Colon (tissue), 2 donors: ENCODE measurements around the gene GPBP1L1.
"Not testable (repeated sequence)": the region's sequence is repeated elsewhere in the genome, so short reads cannot be mapped to it uniquely, and the experiment has no call there.

Source experiments
- FAIRE-seq: peaks from 2 replicates; lab custom pipeline; 2012; peaks lifted over from hg19 to GRCh38; lab: Jason Lieb, UNC
- donor health status: control.
- donor health status: control.

Gene GPBP1L1, protein sequence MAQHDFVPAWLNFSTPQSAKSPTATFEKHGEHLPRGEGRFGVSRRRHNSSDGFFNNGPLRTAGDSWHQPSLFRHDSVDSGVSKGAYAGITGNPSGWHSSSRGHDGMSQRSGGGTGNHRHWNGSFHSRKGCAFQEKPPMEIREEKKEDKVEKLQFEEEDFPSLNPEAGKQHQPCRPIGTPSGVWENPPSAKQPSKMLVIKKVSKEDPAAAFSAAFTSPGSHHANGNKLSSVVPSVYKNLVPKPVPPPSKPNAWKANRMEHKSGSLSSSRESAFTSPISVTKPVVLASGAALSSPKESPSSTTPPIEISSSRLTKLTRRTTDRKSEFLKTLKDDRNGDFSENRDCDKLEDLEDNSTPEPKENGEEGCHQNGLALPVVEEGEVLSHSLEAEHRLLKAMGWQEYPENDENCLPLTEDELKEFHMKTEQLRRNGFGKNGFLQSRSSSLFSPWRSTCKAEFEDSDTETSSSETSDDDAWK

GRCh38 chr1:45686288-45687013, at the start of gene GPBP1L1:
TSS of gene GPBP1L1 (minus strand) at chr1:45686533. CDS start at chr1:45659087, 27,446 bp downstream.
- FAIRE-seq: no peak

- no peak for FAIRE-seq
Measured at GRCh38 chr1:45730780-45731319, 44.5 kb upstream of the GPBP1L1 start.

DNA sequence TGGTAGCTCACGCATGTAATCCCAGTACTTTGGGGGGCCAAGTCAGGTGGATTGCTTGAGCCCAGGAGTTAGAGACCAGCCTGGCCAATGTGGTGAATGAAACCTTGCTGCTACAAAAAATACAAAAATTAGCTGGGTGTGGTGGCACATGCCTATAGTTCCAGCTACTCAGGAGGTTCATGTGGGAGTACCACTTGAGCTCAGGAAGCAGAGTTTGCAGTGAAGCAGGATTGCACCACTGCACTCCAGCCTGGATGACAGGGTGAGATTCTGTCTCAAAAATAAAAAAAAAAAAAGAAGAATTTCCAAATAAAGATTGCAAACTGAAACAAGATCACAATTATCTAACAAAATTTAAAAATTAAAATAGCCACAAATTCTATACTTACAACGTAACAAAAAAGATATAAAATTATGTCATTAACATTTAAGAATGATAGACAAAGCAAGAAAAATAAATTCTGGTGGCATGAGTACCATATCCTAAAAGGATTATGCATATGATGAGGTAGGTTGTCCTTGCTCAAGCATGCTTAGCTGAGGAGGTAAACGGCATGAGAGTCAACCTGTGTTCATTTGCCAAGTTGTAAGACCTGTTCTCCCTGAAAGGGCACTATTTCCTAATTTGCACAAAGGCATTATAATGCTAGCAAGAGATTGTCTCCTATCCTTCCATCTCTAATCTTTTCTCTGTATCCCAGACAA, 43.9 kb upstream of the GPBP1L1 start:
- FAIRE-seq: no peak

- FAIRE-seq: not testable (repeated sequence)
Measured at GRCh38 chr1:45726007-45726406, 39.7 kb upstream of the GPBP1L1 start.

DNA sequence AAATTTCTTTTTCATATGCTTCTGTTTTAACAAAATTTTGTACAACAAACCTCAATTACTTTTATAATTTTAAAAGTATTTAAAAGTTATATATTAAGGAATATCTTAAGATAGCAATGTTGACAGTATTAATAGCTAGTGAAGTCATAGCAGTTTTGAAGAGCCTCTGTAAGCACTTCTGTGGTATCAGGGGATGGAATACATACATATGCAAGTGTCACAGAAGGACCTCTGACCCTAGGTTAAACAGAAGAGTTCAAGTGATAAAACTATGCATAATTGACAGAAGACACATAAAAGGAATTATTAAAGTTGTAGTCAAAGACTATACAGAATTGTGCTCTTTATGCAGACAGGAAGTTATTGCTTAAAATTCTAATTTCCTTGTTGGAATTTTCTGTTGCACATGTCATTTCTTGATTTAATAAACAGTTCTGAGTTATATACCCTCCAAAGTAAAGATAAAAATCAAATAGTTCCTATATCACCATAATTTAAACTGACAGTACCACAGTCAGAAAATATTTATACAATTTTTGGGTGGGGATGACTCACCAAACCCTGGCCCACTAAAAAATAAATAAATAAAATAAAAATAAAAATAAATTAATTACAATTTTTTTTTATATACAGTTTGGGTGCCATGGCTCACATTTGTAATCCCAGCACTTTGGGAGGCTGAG, 37.1 kb upstream of the GPBP1L1 start:
- FAIRE-seq: no peak

GRCh38 chr1:45722809-45723208, 36.5 kb upstream of the GPBP1L1 start:
- FAIRE-seq: no peak

DNA sequence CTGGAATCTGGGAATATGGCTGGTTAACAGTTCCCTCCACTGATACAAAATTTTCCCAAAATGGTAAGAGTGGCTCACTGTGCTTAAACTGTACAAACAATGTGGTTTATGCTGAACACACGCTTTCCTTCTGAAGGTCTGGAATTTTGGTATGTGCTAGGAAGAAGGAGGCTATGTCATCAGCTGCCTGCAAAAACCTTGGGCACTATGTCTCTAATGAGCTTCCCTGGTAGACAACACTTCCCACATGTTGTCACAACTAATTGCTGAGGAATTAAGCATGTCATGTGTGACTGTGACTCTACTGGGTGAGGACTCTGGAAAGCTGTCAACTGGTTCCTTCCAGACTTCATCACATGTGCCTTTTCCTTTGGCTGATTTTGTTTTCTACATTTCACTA, 34.9 kb upstream of the GPBP1L1 start:
- no peak for FAIRE-seq

DNA sequence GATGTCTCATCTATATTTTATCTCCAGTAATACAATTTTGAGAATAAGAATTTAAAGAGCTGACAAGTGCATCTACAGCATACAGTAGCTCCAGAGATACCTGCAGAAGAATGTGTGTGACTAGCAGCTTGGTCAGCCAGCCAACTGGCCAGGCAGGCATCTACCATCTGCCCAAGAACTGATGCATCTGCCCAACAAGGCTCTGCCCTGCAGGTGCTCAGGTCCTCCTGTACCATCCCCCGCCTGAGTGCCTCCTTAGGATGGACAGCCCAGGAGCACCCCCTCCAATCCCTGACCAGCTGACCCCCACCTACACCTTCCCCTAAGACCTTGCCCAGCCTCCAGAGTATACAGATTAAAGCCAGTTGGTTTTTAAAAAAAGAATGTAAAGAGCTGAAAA, 32.0 kb upstream of the GPBP1L1 start:
- no peak for FAIRE-seq

- not testable (repeated sequence) for FAIRE-seq
Measured at GRCh38 chr1:45717386-45717785, 31.1 kb upstream of the GPBP1L1 start.

DNA sequence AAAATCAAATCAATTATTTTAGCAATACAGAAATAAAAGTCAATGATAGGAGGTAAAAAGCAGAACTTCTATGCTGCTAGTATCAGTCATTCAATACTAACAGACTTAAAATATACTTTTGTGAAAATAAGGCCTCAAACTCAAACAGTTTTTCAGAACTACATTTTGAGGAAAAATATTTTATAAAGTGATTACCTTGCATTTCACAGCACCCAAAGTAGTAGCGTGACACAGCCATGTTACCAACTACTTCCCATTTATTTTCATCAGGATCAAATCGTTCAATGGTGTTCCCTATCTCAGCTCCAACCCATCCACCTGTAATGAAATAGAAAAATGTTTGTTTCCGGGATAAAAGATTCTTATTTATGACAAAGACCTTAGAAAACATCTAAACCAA, 30.4 kb upstream of the GPBP1L1 start:
- no peak for FAIRE-seq

DNA sequence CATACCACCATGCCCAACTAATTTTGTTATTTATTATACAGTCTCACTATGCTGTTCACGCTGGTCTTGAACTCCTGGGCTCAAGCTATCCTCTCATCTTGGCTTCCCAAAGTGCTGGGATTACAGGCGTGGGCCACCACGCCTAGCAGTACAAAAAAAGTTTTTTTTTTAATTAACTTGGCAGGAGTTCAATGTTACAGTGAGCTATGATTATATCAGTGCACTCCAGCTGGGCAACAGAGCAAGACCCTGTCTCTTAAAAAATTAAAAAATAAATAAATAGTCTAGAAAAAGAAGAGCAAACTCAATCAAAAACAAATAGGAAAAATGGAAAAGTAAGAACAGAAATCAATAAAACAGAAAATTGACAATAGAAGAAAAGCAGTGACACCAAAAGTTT, 27.4 kb upstream of the GPBP1L1 start:
- no peak for FAIRE-seq

- no peak for FAIRE-seq
Measured at GRCh38 chr1:45704637-45705036, 18.3 kb upstream of the GPBP1L1 start.

GRCh38 chr1:45694823-45695222, 8.5 kb upstream of the GPBP1L1 start:
- FAIRE-seq: no peak

DNA sequence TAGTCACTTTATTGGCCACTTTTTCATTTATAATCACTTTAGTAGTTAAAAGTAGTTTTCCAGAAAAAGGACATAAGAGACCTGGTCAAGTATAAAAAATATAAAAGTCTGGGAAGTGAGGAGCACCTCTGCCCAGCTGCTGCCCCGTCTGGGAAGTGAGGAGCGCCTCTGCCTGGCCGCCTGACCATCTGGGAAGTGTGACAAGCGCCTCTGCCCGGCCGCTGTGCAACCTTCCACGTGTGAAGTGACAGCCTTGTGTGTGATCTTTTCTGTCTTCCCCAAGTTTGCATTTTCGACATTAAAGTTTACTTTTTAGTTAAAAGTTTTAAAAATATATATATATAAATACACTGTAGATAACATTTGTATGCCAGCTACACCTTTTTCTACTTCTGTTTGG, 7.5 kb upstream of the GPBP1L1 start:
- FAIRE-seq: not testable (repeated sequence)

- FAIRE-seq: no peak
Measured at GRCh38 chr1:45687754-45688740, 1.7 kb upstream of the GPBP1L1 start, which contains the start of gene TMEM69. TSS of gene TMEM69 (plus strand) at chr1:45688181. CDS start at chr1:45691069, 2,888 bp downstream.

- no peak for FAIRE-seq
Measured at GRCh38 chr1:45687014-45687753, 851 bp upstream of the GPBP1L1 start.

- FAIRE-seq: no peak
Measured at GRCh38 chr1:45686015-45686287, 382 bp downstream of the GPBP1L1 start.

GRCh38 chr1:45685308-45686014, 872 bp downstream of the GPBP1L1 start:
- FAIRE-seq: no peak

DNA sequence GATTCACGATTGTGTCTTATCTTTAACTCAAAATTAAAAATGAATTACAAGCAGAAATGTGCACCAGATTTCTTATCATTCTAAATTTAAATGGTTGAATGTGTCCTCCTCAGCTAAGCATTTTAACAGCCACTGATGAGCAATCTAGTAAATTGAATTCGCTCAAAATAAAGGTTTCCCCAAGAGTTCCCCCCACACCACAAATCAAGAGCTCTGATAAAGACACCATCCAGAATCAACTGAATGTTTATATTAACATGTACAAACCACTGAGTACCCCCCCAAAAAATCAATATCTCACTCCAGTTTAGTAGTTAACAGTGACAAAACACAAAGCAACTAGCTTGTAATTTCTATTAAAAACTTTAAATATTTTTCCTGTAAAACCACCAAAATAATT, 1.9 kb downstream of the GPBP1L1 start:
- FAIRE-seq: no peak
